ENCODE measurements around the gene TMEM9.

TMEM9 gene

DNA sequence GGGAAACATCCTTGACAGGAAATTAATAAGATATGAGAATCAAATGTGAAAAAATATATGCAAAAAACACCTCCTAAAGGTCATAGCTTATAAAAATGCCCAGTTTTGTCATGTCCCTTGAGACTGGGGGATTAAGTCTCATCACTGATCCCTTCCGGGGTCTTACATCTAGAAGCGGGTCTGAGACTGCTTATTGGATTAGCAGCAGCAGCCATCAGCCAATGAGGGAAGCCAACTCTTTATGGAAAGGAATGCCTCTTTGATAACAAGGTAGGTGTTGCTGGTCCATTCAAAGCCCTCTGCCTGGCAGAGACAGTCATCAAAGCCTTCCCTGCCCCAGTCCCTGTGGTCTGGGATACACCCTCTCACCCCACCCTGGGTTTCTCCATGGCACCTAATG, 38.2 kb downstream of the TMEM9 start:
- H3K4me3 ChIP-seq (ENCODE audit: insufficient read depth, low read depth, low read length, poor library complexity, severe bottlenecking): no peak overlapping the region
- no peak overlapping the region for H3K27ac ChIP-seq (ENCODE audit: insufficient read depth, low read length, poor library complexity, severe bottlenecking)

GRCh38 chr1:201115390-201115937, 38.8 kb downstream of the TMEM9 start:
- Histone ChIP-seq H3K4me3 (ENCODE audit: insufficient read depth, low read depth, low read length, poor library complexity, severe bottlenecking) (peak overlapping the region; percentile 76), H3K27me3 (replicated peaks; ENCODE audit: control insufficient read depth, insufficient read depth, low read length, poor library complexity, severe bottlenecking) (no peaks in the 10 kb centered on the region), H3K4me1 (ENCODE audit: control insufficient read depth, insufficient read depth, low read length, poor library complexity, severe bottlenecking) (peaks cover 11% of the 10 kb centered on the region), H3K36me3 (ENCODE audit: control insufficient read depth, insufficient read depth, low read length) (no peaks in the 10 kb centered on the region), H3K27ac (ENCODE audit: insufficient read depth, low read length, poor library complexity, severe bottlenecking) (no peak overlapping the region), H3K9me3 (ENCODE audit: control insufficient read depth, low read length) (no peaks in the 10 kb centered on the region)
- DNase-seq: no peak

More for the DNA sequence above, 38.2 kb downstream of the TMEM9 start:
- Histone ChIP-seq H3K27me3 (replicated peaks; ENCODE audit: control insufficient read depth, insufficient read depth, low read length, poor library complexity, severe bottlenecking) (no peaks in the 10 kb centered on the region), H3K36me3 (ENCODE audit: control insufficient read depth, insufficient read depth, low read length) (no peaks in the 10 kb centered on the region), H3K4me1 (ENCODE audit: control insufficient read depth, insufficient read depth, low read length, poor library complexity, severe bottlenecking) (peaks cover 11% of the 10 kb centered on the region), H3K9me3 (ENCODE audit: control insufficient read depth, low read length) (no peaks in the 10 kb centered on the region)
- no peak for DNase-seq

DNA sequence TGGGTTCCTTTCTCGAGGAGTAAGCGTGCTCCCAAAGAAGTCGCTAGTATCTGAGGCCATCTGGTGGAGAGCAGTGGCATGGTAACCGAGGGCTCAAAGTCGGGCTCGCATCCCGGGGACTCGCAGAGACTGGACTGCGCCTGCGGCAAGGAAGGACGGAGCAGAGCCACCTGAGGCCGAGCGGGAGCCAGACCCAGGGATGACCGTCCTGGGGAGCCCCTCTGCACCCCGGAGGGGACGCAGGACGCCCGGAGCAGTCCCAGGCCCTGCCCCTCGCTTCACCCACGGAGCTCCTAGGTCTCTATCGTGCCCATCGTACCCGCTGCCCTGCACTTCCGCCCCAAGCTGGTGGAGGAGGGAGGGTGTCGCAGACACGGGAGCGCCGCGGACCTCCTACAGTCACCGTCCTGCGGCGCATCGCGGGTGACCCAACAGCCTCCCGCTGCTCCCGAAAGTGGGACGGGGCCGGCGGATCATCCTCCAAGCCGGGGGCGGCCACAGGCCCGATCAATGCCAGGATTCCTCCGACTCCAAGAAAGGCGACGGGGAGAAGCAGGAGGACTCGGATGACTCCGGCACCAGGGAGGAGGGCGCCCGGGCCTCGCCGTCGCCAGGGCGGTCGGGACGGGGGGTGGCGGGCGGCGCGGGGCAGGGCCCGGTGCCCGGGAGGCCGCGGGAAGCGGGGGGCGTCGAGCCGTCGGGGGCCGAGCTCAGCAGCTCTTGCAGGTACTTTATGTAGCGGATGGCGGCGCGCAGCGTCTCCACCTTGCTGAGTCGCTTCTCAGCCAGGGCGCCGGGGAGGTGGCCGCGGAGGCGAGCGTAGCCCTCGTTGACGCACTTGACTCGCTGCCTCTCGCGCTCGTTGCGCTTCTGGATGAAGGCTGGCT, 39.8 kb downstream of the TMEM9 start:
- H3K36me3 ChIP-seq (ENCODE audit: control insufficient read depth, insufficient read depth, low read length): no peaks in the 10 kb centered on the region
- peaks cover 11% of the 10 kb centered on the region for H3K4me1 ChIP-seq (ENCODE audit: control insufficient read depth, insufficient read depth, low read length, poor library complexity, severe bottlenecking)
- DNase-seq: peak; percentile 32 to 54 (median 51)
- peak overlapping the region; percentile 56 for H3K27ac ChIP-seq (ENCODE audit: insufficient read depth, low read length, poor library complexity, severe bottlenecking)
- H3K27me3 ChIP-seq (replicated peaks; ENCODE audit: control insufficient read depth, insufficient read depth, low read length, poor library complexity, severe bottlenecking): no peaks in the 10 kb centered on the region
- peak overlapping the region; percentile 76 for H3K4me3 ChIP-seq (ENCODE audit: insufficient read depth, low read depth, low read length, poor library complexity, severe bottlenecking)
- H3K9me3 ChIP-seq (ENCODE audit: control insufficient read depth, low read length): no peaks in the 10 kb centered on the region

DNA sequence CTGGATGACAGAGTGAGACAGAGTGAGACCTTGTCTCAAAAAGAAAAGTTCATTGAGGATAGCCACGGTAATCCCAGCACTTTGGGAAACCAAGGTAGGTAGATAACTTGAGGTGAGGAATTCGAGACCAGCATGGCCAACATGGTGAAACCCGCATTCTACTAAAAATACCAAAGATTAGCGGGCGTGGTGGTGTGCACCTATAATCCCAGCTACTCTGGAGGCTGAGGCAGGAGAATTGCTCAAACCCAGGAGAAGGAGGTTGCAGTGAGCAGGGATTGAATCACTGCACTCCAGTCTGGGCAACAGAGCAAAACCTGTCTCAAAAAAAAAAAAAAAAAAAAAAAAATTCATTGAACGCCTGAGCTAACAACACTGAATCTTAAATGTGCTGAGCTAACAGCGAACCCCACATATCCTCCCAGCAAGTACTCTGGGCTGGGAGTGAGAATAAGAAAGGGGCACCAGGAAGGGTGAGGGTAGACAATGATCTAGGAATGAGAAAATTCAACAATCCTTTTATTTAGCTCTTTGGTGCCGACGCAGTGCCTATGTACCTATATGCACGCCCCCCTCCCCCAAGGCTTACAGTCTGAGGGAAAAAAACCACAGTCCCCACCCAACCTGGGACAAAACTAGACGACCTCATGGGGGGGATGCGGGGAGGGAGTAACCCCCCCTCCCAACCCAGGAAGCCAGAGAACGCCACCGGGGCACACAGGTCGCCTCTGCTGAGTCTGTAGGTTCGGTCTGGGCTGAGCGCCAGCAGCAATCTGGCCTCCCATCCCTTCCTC, 40.6 kb downstream of the TMEM9 start:
- no peaks in the 10 kb centered on the region for H3K27me3 ChIP-seq (replicated peaks; ENCODE audit: control insufficient read depth, insufficient read depth, low read length, poor library complexity, severe bottlenecking)
- H3K36me3 ChIP-seq (ENCODE audit: control insufficient read depth, insufficient read depth, low read length): no peaks in the 10 kb centered on the region
- H3K4me1 ChIP-seq (ENCODE audit: control insufficient read depth, insufficient read depth, low read length, poor library complexity, severe bottlenecking): peaks cover 11% of the 10 kb centered on the region
- DNase-seq: no peak
- peak overlapping the region; percentile 56 for H3K27ac ChIP-seq (ENCODE audit: insufficient read depth, low read length, poor library complexity, severe bottlenecking)
- H3K9me3 ChIP-seq (ENCODE audit: control insufficient read depth, low read length): no peaks in the 10 kb centered on the region
- H3K4me3 ChIP-seq (ENCODE audit: insufficient read depth, low read depth, low read length, poor library complexity, severe bottlenecking): peak overlapping the region; percentile 76

GRCh38 chr1:201112926-201113325, 41.3 kb downstream of the TMEM9 start:
- no peak overlapping the region for H3K27ac ChIP-seq (ENCODE audit: insufficient read depth, low read length, poor library complexity, severe bottlenecking)
- no peaks in the 10 kb centered on the region for H3K36me3 ChIP-seq (ENCODE audit: control insufficient read depth, insufficient read depth, low read length)
- no peak overlapping the region for H3K4me3 ChIP-seq (ENCODE audit: insufficient read depth, low read depth, low read length, poor library complexity, severe bottlenecking)
- DNase-seq: no peak
- H3K4me1 ChIP-seq (ENCODE audit: control insufficient read depth, insufficient read depth, low read length, poor library complexity, severe bottlenecking): peaks cover 11% of the 10 kb centered on the region
- H3K9me3 ChIP-seq (ENCODE audit: control insufficient read depth, low read length): no peaks in the 10 kb centered on the region
- no peaks in the 10 kb centered on the region for H3K27me3 ChIP-seq (replicated peaks; ENCODE audit: control insufficient read depth, insufficient read depth, low read length, poor library complexity, severe bottlenecking)

DNA sequence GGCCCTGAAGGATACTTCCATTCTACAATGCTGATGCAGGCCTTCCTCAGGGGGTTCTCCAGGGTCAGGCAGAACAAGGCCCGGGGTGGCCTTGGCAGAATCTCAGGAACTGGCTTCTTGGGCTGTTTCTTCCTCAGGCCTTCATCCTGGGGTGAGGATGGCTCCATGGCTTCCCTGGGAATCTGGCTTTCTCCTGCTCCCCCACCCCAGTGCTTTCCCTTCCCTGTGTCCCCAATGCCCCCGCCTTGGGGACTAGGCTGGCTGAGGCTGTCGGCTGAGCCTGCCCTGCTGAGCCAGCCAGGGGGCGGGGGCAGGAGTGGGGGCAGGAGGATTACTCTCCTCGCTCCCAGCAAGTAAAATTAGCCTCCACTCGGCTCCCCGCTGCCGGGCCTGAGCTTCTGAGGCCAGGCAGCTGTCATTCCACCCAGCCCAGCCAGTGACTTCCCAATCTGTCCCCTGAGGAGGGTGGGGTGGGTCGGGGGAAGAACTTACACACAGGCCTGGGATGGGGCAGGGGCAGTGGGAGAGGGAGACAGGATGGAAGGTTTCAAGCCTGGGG, 42.0 kb downstream of the TMEM9 start, which contains the start of gene CACNA1S:
Gene CACNA1S, minus strand, starts transcription at position 254 of the 559 bp plus-strand sequence. Its CDS starts 87 bp downstream, at position 167.
- Histone ChIP-seq H3K27me3 (replicated peaks; ENCODE audit: control insufficient read depth, insufficient read depth, low read length, poor library complexity, severe bottlenecking) (no peaks in the 10 kb centered on the region), H3K4me1 (ENCODE audit: control insufficient read depth, insufficient read depth, low read length, poor library complexity, severe bottlenecking) (peaks cover 11% of the 10 kb centered on the region), H3K4me3 (ENCODE audit: insufficient read depth, low read depth, low read length, poor library complexity, severe bottlenecking) (no peak within 1 kb of the TSS), H3K27ac (ENCODE audit: insufficient read depth, low read length, poor library complexity, severe bottlenecking) (no peak within 1 kb of the TSS), H3K36me3 (ENCODE audit: control insufficient read depth, insufficient read depth, low read length) (no peaks in the 10 kb centered on the region), H3K9me3 (ENCODE audit: control insufficient read depth, low read length) (no peaks in the 10 kb centered on the region)
- no peak for DNase-seq

DNA sequence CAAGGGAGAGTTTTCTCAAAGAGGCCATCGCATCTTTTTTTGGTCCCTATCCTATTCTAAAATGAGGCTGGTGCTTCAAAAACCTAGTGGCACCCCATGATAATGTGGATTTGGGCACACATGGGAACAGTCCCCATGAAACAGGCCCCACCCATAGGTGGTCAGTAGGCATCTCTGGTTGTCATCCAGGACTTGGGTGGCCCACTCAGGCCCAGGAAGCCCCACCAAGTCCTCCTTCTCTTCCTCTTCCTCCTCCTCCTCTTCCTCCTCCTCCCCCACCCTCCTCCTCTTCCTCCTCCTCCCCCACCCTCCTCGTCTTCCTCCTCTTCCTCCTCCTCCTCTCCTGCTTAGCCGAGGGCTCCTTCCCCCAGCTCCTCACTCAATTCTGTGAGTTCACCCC, 42.6 kb downstream of the TMEM9 start:
- Histone ChIP-seq H3K4me3 (ENCODE audit: insufficient read depth, low read depth, low read length, poor library complexity, severe bottlenecking) (no peak overlapping the region), H3K36me3 (ENCODE audit: control insufficient read depth, insufficient read depth, low read length) (no peaks in the 10 kb centered on the region), H3K27ac (ENCODE audit: insufficient read depth, low read length, poor library complexity, severe bottlenecking) (no peak overlapping the region), H3K4me1 (ENCODE audit: control insufficient read depth, insufficient read depth, low read length, poor library complexity, severe bottlenecking) (peaks cover 11% of the 10 kb centered on the region), H3K9me3 (ENCODE audit: control insufficient read depth, low read length) (no peaks in the 10 kb centered on the region), H3K27me3 (replicated peaks; ENCODE audit: control insufficient read depth, insufficient read depth, low read length, poor library complexity, severe bottlenecking) (no peaks in the 10 kb centered on the region)
- DNase-seq: no peak

DNA sequence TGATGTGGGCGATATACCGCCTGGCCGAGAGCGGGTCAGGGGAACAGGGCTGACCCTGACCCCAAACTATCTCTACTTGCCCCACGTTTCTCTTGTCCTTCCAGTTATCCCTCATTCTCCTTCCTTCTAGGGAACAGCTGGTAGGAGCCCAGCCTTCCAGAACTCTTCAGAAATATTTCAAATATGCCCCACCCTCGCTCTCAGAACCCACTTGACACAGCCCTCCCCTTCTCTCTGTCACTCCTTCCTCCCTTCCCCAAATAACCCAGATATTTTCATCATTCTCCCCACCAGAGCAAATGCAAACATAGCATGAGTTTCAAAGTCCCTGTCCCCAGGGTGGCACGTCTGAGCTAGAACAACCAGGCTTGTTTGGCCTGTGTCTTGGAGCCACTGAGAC, 43.1 kb downstream of the TMEM9 start:
- no peak overlapping the region for H3K27ac ChIP-seq (ENCODE audit: insufficient read depth, low read length, poor library complexity, severe bottlenecking)
- no peaks in the 10 kb centered on the region for H3K9me3 ChIP-seq (ENCODE audit: control insufficient read depth, low read length)
- DNase-seq: no peak
- H3K4me3 ChIP-seq (ENCODE audit: insufficient read depth, low read depth, low read length, poor library complexity, severe bottlenecking): no peak overlapping the region
- no peaks in the 10 kb centered on the region for H3K36me3 ChIP-seq (ENCODE audit: control insufficient read depth, insufficient read depth, low read length)
- peaks cover 11% of the 10 kb centered on the region for H3K4me1 ChIP-seq (ENCODE audit: control insufficient read depth, insufficient read depth, low read length, poor library complexity, severe bottlenecking)
- H3K27me3 ChIP-seq (replicated peaks; ENCODE audit: control insufficient read depth, insufficient read depth, low read length, poor library complexity, severe bottlenecking): no peaks in the 10 kb centered on the region

GRCh38 chr1:201110616-201111015, 43.7 kb downstream of the TMEM9 start:
- H3K27ac ChIP-seq (ENCODE audit: insufficient read depth, low read length, poor library complexity, severe bottlenecking): no peak overlapping the region
- no peaks in the 10 kb centered on the region for H3K36me3 ChIP-seq (ENCODE audit: control insufficient read depth, insufficient read depth, low read length)
- H3K4me3 ChIP-seq (ENCODE audit: insufficient read depth, low read depth, low read length, poor library complexity, severe bottlenecking): no peak overlapping the region
- no peak for DNase-seq
- no peaks in the 10 kb centered on the region for H3K9me3 ChIP-seq (ENCODE audit: control insufficient read depth, low read length)
- H3K27me3 ChIP-seq (replicated peaks; ENCODE audit: control insufficient read depth, insufficient read depth, low read length, poor library complexity, severe bottlenecking): no peaks in the 10 kb centered on the region
- H3K4me1 ChIP-seq (ENCODE audit: control insufficient read depth, insufficient read depth, low read length, poor library complexity, severe bottlenecking): peaks cover 10% of the 10 kb centered on the region
